ENCODE data around the gene FTO.
"Not testable (repeated sequence)": the region's sequence is repeated elsewhere in the genome, so short reads cannot be mapped to it uniquely, and the experiment has no call there.

The FTO gene

DNA sequence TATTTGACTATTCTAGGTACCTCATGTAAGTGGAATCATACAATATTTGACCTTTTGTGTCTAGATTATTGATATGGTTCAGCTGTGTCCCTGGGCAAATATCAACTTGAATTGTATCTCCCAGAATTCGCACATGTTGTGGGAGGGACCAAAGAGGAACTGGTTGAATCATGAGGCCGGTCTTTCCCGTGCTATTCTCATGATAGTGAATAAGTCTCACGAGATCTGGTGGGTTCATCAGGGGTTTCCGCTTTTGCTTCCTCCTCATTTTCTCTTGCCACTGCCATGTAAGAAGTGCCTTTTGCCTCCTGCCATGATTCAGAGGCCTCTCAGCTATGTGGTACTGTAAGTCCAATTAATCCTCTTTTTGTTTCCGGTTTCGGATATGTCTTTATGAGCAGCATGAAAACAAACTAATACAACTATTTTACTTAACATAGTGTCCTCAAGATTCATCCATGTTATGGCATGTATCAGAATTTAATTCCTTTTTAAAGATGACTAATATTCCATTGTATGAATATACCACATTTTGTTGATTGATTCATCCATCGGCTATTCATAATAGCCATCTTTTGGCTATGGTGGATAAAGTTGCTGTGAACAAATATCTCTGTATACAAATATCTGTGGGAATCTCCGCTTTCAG lies 129.1 kb downstream of the FTO start:
- no peak for FAIRE-seq

DNA sequence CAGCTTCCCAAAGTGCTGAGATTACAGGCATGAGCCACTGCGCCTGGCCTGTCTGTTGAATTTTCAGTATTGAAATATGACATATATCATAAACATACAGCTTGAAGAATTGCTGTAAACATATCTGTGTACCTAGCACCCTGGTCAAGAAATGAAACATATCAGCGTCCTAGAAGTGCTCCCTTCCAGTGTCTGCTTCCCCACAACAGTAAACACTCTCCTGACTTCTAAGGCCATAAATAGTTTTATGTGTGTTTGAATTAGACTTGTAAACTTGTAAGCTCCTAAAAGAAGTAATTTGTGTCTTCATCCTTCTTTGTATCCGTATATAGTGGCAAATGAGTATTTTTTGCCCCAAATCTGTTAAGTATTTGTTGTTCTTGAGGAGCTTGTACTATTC lies 132.2 kb downstream of the FTO start:
- no peak for FAIRE-seq

DNA sequence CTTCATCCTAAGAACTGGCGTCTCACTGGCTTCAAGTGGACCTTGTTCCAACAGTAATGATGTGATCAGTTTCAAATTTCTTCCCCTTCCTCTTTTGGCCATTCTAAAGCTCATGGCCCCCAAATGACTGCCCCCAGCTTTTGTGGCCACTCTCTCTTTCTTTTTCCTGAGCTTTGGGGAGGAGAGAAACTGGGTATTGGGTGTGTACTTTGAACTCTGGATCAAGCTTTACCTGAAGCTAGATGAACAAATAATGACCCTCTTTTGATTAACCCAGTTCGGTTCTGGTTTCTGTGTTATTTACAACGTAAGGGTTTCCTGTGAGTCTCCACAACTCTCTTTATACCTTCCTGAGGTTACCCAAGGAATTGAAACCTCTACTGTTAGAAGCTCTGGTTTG lies 132.7 kb downstream of the FTO start:
- no peak for FAIRE-seq

DNA sequence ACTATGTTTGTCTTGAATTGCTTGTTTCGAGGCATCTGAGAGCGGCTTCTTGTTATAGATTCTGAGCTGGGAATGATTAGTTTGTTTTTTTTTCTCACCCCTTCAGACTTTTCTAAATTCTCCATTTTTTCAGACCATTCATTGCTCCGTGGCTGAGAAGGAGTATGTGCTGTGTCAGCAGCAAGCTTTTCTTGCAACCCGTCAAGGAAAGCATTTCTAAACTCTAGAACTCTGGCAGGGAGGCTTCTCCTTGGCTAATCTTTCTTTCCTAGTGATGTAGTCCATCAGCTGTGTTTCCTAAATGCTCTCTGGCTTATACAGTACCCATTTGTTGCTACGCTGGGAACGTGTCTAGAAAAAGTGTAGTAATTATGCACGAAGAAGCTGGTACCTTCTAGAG lies 133.5 kb downstream of the FTO start:
- FAIRE-seq: no peak

DNA sequence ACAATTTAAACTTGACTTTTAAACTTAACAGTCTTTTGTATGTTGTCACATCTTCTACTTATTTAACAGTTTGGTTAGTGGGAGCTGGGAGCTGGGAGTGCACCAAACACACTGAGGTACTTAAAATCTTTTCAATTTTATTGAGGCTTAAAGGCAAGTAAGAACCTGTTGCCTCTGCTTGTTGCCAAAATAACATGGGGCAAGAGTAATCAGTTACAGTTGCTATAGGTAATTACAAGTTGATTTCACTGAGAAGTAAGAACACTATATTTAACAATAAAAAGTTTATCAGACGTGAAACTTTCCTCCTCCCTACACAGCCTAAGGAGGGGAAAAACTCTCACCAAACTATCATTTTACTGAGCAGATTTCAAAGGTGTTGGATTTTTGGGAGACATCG lies 135.2 kb downstream of the FTO start:
- no peak for FAIRE-seq

DNA sequence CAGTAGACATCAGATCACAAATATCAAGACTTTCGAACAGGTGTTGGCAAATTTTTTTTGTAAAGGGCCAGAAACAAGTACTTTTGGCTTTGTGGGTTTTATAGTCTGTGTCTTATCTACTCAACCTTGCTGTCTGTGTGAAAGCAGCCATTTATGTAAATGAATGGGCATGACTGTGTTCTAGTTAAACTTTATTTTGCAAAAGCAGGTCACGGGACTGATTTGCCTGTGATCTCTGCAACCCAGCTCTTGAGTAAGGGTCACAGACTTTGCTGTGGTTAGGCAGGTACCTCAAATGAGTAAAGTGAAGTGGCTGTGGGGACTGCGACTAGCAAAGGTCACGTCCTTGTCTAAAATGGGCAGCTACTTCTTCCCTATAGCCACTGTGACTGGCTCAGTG lies 136.5 kb downstream of the FTO start:
- no peak for FAIRE-seq

DNA sequence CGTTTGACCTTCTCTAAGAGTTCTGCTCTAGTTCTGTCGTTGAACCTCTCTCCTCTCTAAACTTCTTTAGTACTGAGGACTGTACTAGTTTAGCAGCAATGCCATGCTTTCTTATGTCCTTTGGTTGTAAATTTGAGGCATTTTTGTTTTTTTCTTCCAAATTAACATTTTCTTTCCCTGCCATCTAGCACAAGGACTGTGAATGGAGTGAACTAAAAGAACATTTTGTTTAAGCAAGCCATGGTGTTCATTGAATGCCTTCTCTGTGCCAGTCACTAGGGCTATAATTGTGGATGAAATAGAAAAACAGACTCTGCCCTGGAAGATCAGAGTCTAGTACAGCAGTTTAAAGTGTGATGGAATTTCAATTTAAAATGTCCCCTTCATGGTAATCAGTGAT lies 137.9 kb downstream of the FTO start:
- no peak for FAIRE-seq

DNA sequence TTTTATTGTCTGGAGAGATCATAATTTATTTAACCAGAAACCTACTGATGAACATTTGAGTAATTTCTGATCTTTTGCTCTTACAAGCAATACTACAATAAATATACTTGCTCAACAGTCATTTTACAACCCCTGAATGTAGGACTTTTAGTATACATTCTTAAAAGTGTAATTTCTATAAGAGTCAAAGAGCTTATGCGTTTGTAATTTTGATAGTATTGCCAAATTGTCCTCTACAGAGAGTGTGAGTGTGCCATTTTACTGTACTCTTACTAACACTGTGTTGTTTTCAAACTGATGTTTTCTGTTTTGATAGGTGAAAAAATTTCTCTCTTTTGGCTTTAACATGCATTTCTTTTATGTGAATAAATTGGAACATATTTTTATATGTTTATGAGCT lies 139.1 kb downstream of the FTO start:
- no peak for FAIRE-seq

DNA sequence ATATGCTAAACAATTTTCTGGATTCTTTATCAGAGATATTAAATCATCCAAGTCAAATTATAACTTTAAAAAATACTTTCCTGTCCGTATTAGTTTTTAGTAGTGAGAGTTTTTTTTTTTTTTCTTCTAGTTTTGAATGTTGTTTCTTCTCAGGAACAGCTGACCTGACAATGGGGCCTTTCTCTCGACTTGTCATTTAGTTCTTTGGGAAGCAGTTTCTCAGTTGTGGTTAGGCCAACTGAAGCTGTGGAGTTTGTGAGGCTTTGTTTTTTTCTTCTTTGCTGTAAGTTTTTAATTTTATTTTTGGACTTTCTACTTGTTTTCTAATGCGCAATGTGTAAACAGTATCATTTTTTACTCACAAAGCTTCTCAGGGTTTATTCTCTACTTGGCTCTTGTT lies 140.8 kb downstream of the FTO start:
- FAIRE-seq: no peak

DNA sequence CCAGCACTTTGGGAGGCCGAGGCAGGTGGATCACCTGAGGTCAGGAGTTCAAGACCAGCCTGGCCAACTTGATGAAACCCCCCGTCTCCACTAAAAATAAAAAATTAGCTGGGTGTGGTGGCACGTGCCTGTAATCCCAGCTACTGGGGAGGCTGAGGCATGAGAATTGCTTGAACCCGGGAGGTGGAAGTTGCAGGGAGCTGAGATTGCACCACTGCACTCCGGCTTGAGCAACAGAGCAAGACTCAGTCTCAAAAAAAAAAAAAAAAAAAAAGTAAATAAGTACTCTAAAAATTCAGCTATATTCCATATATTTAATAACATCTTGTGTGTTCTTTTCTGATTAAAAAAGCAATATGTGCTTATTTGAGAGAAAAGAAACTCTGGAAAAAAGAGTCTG lies 142.6 kb downstream of the FTO start:
- FAIRE-seq: not testable (repeated sequence)

DNA sequence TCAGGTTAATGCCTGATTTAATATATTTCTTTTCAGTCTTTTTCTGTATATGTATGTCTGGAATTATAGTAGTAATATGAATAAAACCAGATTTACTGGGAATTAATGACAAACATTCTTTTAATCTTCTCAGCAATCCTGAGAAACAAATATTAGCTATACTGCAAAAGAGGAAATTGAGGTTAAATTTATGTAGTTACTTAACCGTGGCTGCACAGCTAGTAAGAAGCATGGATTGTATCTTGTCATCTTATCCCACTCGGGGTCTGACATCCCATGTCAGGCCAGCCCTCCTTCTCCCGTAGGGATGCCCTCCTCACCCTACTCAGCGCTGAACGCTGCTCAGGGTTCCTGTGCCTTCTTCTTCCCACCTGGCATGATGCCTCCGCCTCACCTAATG lies 143.0 kb downstream of the FTO start:
- no peak for FAIRE-seq

DNA sequence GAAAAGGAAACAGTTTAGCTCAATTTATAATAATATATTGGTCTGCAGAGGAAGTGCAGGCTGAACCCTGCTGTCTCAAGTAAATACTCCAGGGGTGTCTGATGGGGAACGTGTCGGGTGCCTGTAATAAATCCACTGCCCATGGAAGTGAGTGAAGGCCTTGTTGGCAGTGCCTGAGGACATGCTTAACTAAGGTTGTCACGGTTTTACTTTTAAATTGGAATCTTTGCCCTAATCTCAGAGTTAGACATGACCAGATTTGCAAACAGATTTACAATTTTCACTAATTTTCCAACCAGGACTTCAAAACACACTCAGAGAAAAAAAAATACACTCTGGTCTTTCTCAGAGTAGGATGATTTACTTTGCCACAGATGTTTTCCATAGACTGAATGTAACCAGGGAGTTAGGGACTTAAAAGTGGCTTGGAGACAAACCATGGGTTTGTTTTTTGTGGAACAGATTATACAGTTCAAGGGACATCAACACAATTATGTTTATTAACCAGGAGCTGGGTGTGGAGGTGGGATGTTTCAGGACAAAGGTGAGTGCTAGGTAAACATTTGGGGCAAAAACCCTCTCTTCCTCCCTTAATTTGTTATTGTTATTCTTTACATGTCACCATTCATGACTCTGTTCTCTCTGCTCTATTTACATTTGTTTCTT lies 144.5 kb downstream of the FTO start:
- no peak for FAIRE-seq

DNA sequence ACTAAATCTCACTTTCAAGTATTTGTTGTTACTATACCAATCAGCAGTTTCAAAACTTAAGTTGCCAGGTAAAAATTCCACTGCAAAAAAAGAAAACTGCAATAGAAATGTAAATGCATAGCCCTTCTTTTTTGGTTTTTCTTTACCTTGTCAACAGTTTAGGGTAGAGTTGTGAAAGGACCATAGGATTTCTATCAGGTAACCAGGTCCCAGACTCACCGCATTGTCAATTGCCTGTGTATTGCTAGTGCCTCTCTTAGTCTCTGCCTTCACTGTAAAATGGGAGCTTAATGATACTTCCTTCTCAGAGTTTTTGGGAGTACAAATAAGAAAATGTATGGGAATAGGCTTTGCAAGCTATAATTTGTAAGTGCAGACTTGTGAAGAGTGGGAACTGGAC lies 145.0 kb downstream of the FTO start:
- no peak for FAIRE-seq

DNA sequence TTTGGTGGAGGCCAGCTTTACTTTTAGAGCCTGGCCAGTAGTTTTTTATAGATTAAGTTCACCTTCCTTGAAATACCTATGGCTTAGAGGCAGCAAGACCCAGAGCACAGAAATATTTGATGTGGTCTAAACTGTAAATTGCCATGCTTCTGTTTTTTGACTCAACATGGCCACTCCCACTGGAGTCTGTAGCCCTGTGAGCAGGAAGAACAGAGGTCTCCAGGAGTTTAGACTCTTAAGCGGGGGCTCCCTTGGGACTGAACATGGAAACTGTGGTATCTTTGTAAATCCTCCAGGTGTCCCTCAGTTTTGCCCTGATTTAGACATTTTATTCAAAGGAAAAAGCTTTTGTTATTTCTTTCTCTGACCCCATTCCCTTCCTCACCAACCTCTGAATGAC lies 145.6 kb downstream of the FTO start:
- FAIRE-seq: no peak

DNA sequence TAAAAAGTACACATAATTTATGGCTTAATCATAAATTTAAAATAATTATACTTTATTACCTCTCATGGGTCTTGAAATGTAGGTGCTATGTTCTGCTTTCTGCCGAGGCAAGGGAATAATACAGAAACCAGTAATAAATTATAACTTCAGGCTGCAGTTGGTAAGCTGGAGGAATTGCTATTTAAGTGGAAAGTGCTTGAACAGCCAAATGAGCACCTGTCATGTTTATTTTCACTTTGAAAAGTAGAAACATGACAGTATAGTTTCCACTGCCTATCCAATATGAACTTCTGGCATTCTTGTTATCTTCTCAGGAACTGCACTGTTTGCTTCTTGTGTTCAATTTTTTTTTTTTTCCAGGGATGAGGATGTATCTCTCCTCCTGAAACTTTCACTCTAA lies 146.0 kb downstream of the FTO start:
- no peak for FAIRE-seq

DNA sequence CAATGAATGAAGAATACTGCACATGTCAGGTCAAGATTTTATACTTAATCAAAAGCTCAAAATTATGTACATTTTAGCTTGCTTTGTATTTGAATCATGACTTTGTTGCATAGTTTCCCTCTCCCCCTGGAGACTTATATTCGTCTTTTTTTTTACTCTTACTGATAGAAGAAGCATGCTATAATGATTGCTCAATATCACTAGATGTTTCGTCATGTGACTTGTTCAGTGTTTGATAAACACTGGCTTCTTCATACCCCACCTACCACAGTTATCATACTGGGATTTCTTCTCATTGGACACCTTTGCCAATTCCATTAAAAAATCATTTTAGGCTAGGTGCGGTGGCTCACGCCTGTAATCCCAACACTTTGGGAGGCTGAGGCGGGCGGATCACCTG lies 148.7 kb downstream of the FTO start:
- FAIRE-seq: no peak

DNA sequence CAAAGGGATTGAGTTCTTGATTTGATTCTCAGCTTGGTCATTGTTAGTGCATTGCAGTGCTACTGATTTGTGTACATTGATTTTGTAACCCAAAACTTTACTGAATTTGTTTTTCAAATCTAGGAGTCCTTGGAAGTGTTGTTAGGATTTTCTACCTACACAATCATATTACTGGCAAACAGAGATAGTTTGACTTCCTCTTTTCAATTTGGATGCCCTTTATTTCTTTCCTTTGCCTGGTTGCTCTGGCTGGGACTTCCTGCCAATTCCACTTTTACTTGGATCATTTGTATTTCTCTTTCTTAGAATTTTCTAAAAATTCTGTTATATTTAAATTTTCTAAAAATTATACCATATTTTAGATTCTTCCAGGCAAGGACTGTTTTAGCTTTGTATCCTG lies 151.1 kb downstream of the FTO start:
- FAIRE-seq: no peak

DNA sequence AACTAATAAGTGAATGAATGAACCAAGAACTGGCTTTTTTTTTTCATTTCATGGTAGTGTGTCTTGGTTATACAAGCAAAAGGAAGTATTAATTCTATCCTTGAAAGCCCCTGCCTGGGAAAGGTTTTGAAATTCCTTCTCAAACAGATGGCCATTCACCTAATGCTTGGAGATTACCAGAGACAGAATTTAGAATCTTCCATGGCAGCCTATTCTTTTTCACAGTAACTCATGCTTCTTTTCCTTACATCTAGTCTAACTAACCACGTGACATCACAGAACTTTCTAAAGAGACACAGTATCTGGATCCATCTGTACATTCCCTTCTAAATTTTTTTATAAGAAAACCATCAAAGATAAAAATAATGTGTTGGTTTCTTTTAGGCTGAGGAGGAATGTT lies 151.6 kb downstream of the FTO start:
- no peak for FAIRE-seq

DNA sequence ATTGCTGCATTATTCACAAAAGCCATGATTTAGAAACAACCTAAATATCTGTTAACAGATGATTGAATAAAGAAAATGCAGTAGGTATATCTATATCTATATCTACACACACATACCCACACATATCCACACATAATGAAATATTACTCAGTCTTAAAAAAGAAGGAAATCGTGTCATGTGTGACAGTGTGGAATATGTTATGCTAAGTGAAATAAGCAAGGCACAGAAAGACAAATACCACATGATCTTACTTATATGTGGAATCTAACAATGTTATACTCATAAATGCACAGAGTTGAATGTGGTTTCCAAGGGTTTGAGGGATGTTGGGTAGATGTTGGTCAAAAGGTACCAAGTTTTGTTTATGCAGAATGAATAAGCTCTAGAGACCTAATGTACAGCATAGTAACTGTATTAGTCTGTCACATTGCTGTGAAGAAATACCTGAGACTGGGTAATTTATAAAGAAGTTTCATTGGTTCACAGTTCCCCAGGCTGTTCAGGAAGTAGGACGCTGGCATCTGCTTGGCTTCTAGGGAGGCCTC lies 156.1 kb downstream of the FTO start:
- FAIRE-seq: no peak

DNA sequence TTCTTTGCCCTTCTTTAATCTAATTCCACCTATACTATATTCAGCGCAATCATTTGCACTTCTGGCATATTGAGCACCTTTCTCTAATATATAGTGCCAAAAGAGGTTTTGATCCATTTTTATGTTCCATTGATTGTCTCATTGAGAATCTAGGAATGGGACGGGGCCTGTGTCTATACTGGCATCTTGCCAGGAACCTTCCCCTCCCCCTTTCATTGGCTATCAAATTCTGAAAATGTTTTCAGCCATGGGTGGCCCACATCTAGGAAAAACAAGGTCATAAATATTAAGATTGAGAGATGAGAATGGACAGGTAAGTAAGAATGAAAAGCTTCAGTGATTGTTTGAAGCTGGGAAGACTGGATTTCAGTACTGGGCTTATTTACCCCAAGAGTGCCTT lies 159.9 kb downstream of the FTO start:
- no peak for FAIRE-seq

DNA sequence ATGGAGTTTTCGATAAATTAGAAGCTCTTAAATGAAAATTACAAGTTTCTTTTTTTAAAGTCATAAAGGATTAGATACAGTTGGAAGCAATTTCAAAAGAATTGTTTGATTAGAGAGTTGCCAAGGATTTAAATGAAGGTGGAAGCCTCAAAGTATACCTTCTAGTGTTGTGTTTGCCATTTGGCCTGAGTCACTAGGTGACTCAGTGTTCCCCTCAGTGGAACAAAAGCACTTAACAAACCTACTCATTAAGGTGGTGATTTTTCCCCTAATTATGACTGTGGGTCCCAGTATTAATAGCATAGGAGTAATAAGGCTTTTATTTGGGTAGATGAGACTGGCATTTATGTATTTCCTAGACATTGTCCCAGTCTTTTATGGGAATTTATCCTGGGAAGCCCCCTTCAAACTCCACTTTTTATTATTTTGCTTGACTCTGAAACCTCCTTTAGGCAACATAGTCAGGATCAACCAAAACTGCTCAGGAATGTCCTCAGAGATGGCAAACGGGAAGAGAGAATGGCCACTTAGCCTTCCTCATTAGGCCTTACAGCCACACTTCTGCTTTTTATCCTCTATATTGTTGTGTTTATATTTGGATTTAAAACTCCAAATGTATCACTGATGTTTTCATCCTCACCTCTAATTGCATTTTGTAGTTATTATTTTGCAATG lies 161.0 kb downstream of the FTO start:
- no peak for FAIRE-seq

DNA sequence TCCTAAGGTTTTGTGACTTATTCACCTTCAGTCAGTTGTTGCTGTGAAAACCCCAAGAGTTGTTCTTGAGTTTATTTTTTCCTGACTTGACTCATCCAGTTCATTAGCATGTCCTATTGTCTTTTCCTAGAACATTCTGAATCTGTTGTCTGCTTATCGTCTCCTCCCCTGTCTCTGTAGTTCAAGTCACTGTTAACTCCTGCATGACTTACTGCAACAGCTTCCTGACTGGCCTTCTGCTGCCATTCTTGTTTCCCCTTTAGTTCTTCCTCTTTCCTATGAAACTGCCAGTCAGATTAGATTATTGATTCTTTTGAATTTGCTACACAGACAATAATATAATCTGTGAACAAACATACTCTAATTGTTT lies 161.5 kb downstream of the FTO start:
- no peak for FAIRE-seq

DNA sequence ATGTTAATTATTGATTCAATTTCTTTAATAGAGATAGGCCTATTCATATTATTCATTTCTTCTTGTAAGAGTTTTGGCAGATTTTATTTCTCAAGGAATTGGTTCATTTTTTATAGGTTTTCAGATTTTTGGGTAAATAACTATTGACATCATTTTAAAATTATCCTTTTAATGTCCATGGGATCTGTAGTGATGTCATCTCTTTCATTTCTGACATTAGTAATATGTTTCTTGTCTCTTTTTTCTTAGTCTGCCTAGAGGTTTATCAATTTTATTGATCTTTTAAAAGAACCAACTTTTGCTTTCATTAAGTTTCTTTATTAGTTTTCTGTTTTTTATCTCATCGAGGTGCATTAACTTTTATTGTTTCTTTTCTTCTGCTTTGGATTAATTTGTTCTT lies 162.6 kb downstream of the FTO start:
- FAIRE-seq: no peak

DNA sequence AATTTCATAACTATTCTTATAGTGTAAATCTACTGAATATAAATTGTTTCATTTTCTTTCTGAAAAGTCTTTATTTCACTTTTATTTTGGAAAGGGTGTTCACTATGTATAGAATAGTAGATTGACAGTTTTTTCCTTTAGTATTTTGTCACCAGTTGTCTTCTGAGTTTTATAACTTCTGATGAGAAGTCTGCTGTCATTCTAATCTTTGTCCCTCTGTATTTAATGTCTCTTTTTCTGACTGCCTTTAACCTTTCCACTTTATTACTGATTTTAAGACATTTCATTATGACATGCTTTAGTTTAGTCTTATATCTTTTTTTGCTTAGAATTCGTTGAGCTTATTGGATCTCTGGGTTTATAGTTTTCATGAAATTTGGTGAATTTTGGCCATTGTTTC lies 166.9 kb downstream of the FTO start:
- FAIRE-seq: no peak
